H1 (cell line): ENCODE measurements around the gene FUT6. TPM values are rescaled to one million over a fixed set of nuclear protein-coding genes. Genes with fewer than 3 reads are reported as not detected.

Source experiments
- CTCF ChIA-PET: fragments of 300-600 bp; sonication (Branson Sonifier 250); formaldehyde crosslinking; loops from one replicate; lab custom pipeline; 2021; ENCODE audit not compliant: partially characterized antibody; lab: Charles Lee
- POLR2A ChIA-PET: fragments of 300-600 bp; sonication (Branson Sonifier 250); formaldehyde crosslinking; loops from one replicate; lab custom pipeline; 2021; ENCODE audit warnings: inconsistent platforms; ENCODE audit not compliant: partially characterized antibody; lab: Charles Lee
- DNase-seq, 2 experiments: peaks; one replicate each; pipeline versions ENCODE4 v3.0.0 to v3.0.0-alpha.2; 2010 to 2022; ENCODE audit warnings: low spot score in 2 of 2, low read depth in 1 of 2, mixed read lengths in 1 of 2
- FAIRE-seq: peaks from 2 replicates; lab custom pipeline; 2011; peaks lifted over from hg19 to GRCh38; lab: Jason Lieb, UNC
- H2AFZ ChIP-seq: 2 replicates; pipeline ENCODE4 v1.8.1; 2012; ENCODE audit warnings: low read length, inconsistent platforms
- H2AK5ac ChIP-seq: 2 replicates; pipeline ENCODE4 v1.6.1; 2013; ENCODE audit warnings: low read depth, low read length
- H2BK120ac ChIP-seq: replicated peaks from 2 replicates; pipeline ENCODE3; 2013; ENCODE audit warnings: low read depth, low read length, inconsistent platforms
- H2BK12ac ChIP-seq: 2 replicates; pipeline ENCODE4 v1.6.1; 2013; ENCODE audit warnings: low read depth, low read length
- H2BK15ac ChIP-seq: 2 replicates; pipeline ENCODE4 v1.6.1; 2013; ENCODE audit warnings: low read length
- H2BK20ac ChIP-seq: 2 replicates; pipeline ENCODE4 v1.6.1; 2013; ENCODE audit warnings: low read length
- H2BK5ac ChIP-seq: 2 replicates; pipeline ENCODE4 v1.6.1; 2013; ENCODE audit warnings: low read depth, low read length
- H3K14ac ChIP-seq: 2 replicates; pipeline ENCODE4 v1.6.1; 2013; ENCODE audit warnings: inconsistent platforms; ENCODE audit not compliant: insufficient read length
- H3K18ac ChIP-seq: 2 replicates; pipeline ENCODE4 v1.6.1; 2013; ENCODE audit warnings: low read length; ENCODE audit errors: extremely low read depth
- H3K23ac ChIP-seq: 2 replicates; pipeline ENCODE4 v1.6.1; 2013; ENCODE audit warnings: inconsistent platforms; ENCODE audit not compliant: insufficient read length
- H3K23me2 ChIP-seq: 2 replicates; pipeline ENCODE4 v1.6.1; 2013; ENCODE audit warnings: low read depth, low read length
- H3K27ac ChIP-seq: 2 replicates; pipeline ENCODE4 v1.6.1; 2011; ENCODE audit warnings: low read depth, low read length, inconsistent platforms
- H3K27me3 ChIP-seq, 4 experiments: replicated peaks in 1 of 4; 1 replicate in 1 of 4; 2 replicates in 3 of 4; pipeline versions ENCODE4 v1.6.1 to v1.8.1; 2011 to 2013; ENCODE audit warnings: low read length in 3 of 4, mild to moderate bottlenecking in 3 of 4, inconsistent platforms in 2 of 4, mixed read lengths in 2 of 4, moderate library complexity in 1 of 4; ENCODE audit not compliant: control insufficient read depth in 3 of 4, insufficient read depth in 3 of 4; ENCODE audit errors: extremely low read depth in 1 of 4
- H3K36me3 ChIP-seq, 4 experiments: 2 replicates each; pipeline versions ENCODE4 v1.6.1 to v1.8.1; 2011 to 2013; ENCODE audit warnings: mild to moderate bottlenecking in 4 of 4, low read length in 3 of 4, moderate library complexity in 2 of 4, control low read depth in 1 of 4, inconsistent platforms in 1 of 4; ENCODE audit not compliant: insufficient read depth in 4 of 4, control insufficient read depth in 2 of 4
- H3K4ac ChIP-seq: replicated peaks from 2 replicates; pipeline ENCODE3; 2013; ENCODE audit warnings: low read length, low read depth, mixed read lengths, inconsistent platforms; ENCODE audit not compliant: insufficient read length
- H3K4me1 ChIP-seq, 4 experiments: replicated peaks in 1 of 4; 1 replicate in 1 of 4; 2 replicates in 3 of 4; pipeline versions ENCODE4 v1.6.1 to v1.8.1; 2011 to 2013; ENCODE audit warnings: low read length in 3 of 4, inconsistent platforms in 2 of 4, mixed read lengths in 1 of 4; ENCODE audit not compliant: insufficient read depth in 4 of 4, control insufficient read depth in 3 of 4
- H3K4me2 ChIP-seq, 2 experiments: 2 replicates each; pipeline versions ENCODE4 v1.6.1 to v1.8.1; 2011 to 2013; ENCODE audit warnings: low read depth in 2 of 2, low read length in 2 of 2, control low read depth in 1 of 2, inconsistent platforms in 1 of 2, mild to moderate bottlenecking in 1 of 2; ENCODE audit not compliant: insufficient read depth in 1 of 2
- H3K4me3 ChIP-seq, 4 experiments: fragments of 200-600, 300-600 bp in 1 of 4; sonication (generic), shearing (Covaris generic), sonication (Bioruptor Twin) in 1 of 4; 2 replicates each; pipeline versions ENCODE4 v1.5.1 to v1.8.1; 2011 to 2016; ENCODE audit warnings: low read length in 4 of 4, low read depth in 3 of 4, control low read depth in 2 of 4, inconsistent platforms in 2 of 4, mild to moderate bottlenecking in 2 of 4, mixed read lengths in 1 of 4, moderate library complexity in 1 of 4; ENCODE audit not compliant: insufficient read depth in 2 of 4; ENCODE audit errors: extremely low read depth in 1 of 4
- H3K56ac ChIP-seq: replicated peaks from 2 replicates; pipeline ENCODE3; 2013; ENCODE audit warnings: low read depth, mild to moderate bottlenecking, mixed read lengths, low read length, inconsistent platforms; ENCODE audit not compliant: insufficient read length
- H3K79me1 ChIP-seq: 2 replicates; pipeline ENCODE4 v1.6.1; 2013; ENCODE audit warnings: low read depth, low read length, control low read depth
- H3K79me2 ChIP-seq, 2 experiments: 2 replicates each; pipeline versions ENCODE4 v1.6.1 to v1.8.1; 2012 to 2013; ENCODE audit warnings: low read length in 2 of 2, mild to moderate bottlenecking in 2 of 2, inconsistent platforms in 1 of 2; ENCODE audit not compliant: insufficient read depth in 2 of 2, control insufficient read depth in 1 of 2
- H3K9ac ChIP-seq, 4 experiments: replicated peaks in 1 of 4; 1 replicate in 1 of 4; 2 replicates in 3 of 4; pipeline versions ENCODE4 v1.6.1 to v1.8.1; 2011 to 2013; ENCODE audit warnings: low read depth in 3 of 4, low read length in 3 of 4, control low read depth in 2 of 4, mild to moderate bottlenecking in 2 of 4, moderate library complexity in 2 of 4, inconsistent platforms in 1 of 4; ENCODE audit errors: extremely low read depth in 1 of 4
- H3K9me3 ChIP-seq, 2 experiments: 2 replicates each; pipeline versions ENCODE4 v1.6.1 to v1.8.1; 2012 to 2013; ENCODE audit warnings: mild to moderate bottlenecking in 2 of 2, moderate library complexity in 2 of 2, control low read depth in 1 of 2, inconsistent platforms in 1 of 2, low read depth in 1 of 2, low read length in 1 of 2, mixed read lengths in 1 of 2; ENCODE audit not compliant: insufficient read depth in 2 of 2
- H4K20me1 ChIP-seq, 2 experiments: replicated peaks in 1 of 2; 2 replicates each; pipeline versions ENCODE3 to v1.8.1; 2011 to 2013; ENCODE audit warnings: inconsistent platforms in 2 of 2, low read length in 2 of 2, mild to moderate bottlenecking in 1 of 2; ENCODE audit not compliant: insufficient read depth in 2 of 2, control insufficient read depth in 1 of 2
- H4K5ac ChIP-seq: 2 replicates; pipeline ENCODE4 v1.6.1; 2013; ENCODE audit warnings: low read length, low read depth, mixed read lengths, inconsistent platforms; ENCODE audit not compliant: insufficient read length
- H4K8ac ChIP-seq: 2 replicates; pipeline ENCODE4 v1.8.0; 2013; ENCODE audit warnings: mild to moderate bottlenecking, moderate library complexity, low read length, inconsistent platforms; ENCODE audit not compliant: insufficient read depth; ENCODE audit errors: extremely low read depth
- H4K91ac ChIP-seq: replicated peaks from 2 replicates; pipeline ENCODE3; 2013; ENCODE audit warnings: low read length, mixed read lengths, inconsistent platforms; ENCODE audit not compliant: insufficient read length
- CHD1 ChIP-seq: IDR thresholded peaks from 2 replicates; pipeline ENCODE4 v1.6.1; 2012; ENCODE audit warnings: low read depth, low read length, improper control_type of control experiment
- CTCF ChIP-seq, 3 experiments: IDR thresholded peaks; 1 replicate in 2 of 3; 2 replicates in 1 of 3; pipeline versions ENCODE4 v1.5.1 to v1.6.1; 2011; ENCODE audit warnings: low read length in 3 of 3, mild to moderate bottlenecking in 3 of 3, inconsistent platforms in 2 of 3, low read depth in 1 of 3, moderate library complexity in 1 of 3; ENCODE audit not compliant: insufficient read depth in 1 of 3; ENCODE audit errors: control extremely low read depth in 1 of 3
- JUND ChIP-seq: IDR thresholded peaks from 2 replicates; pipeline ENCODE4 v1.6.1; 2011; ENCODE audit warnings: mild to moderate bottlenecking, improper control_type of control experiment, low read length
- KDM1A ChIP-seq: fragments of 200-600, 300-600 bp; sonication (generic); IDR thresholded peaks from 2 replicates; pipeline ENCODE4 v1.7.1; 2016; ENCODE audit warnings: mild to moderate bottlenecking, low read length, borderline replicate concordance
- RAD21 ChIP-seq, 2 experiments: IDR thresholded peaks in 1 of 2; conservative IDR thresholded peaks in 1 of 2; 2 replicates each; pipeline ENCODE4 v1.6.1; 2011; ENCODE audit warnings: low read depth in 2 of 2, low read length in 2 of 2, improper control_type of control experiment in 1 of 2, inconsistent platforms in 1 of 2, mild to moderate bottlenecking in 1 of 2, moderate library complexity in 1 of 2
- RXRA ChIP-seq: IDR thresholded peaks from 2 replicates; pipeline ENCODE4 v1.6.1; 2011; ENCODE audit warnings: low read depth, mild to moderate bottlenecking, low read length, moderate library complexity; ENCODE audit not compliant: insufficient read depth
- SIN3A ChIP-seq, 2 experiments: IDR thresholded peaks in 1 of 2; conservative IDR thresholded peaks in 1 of 2; 2 replicates each; pipeline ENCODE4 v1.6.1; 2011 to 2012; ENCODE audit warnings: low read length in 2 of 2, improper control_type of control experiment in 1 of 2, low read depth in 1 of 2, mild to moderate bottlenecking in 1 of 2
- TAF7 ChIP-seq: optimal IDR thresholded peaks from 2 replicates; pipeline ENCODE3; 2011; ENCODE audit warnings: low read depth, mild to moderate bottlenecking, inconsistent platforms, low read length, moderate library complexity, borderline replicate concordance
- WGBS, 2 experiments: shearing (Covaris generic) in 1 of 2; methylation state at CpG; one replicate each; pipeline versions ENCODE4 v1.1.6 to v1.1.7; 2013 to 2015; ENCODE audit warnings: low lambda C conversion rate in 2 of 2, mixed read lengths in 2 of 2, inconsistent platforms in 1 of 2, low coverage in 1 of 2, missing lambda C conversion rate in 1 of 2; ENCODE audit not compliant: insufficient replicate concordance in 2 of 2, insufficient coverage in 1 of 2, insufficient read length in 1 of 2; ENCODE audit errors: extremely low coverage in 1 of 2, missing lambda C conversion rate in 1 of 2; 5-methylcytosine and 5-hydroxymethylcytosine counted together
- polyA plus RNA-seq, 7 experiments: library from polyadenylated mRNA; depleted of rRNA in 3 of 7; stranded (reverse) in 5 of 7; unstranded in 2 of 7; fragments of >200 nt in 5 of 7; fragments of 200-250 nt in 2 of 7; gene quantifications; 1 replicate in 5 of 7; 2 replicates in 1 of 7; 4 replicates in 1 of 7; pipeline versions ENCODE4 v1.2.1 to v1.2.3, GENCODE V29; 2011 to 2013; ENCODE audit warnings: missing spikeins in 2 of 7, mixed read lengths in 2 of 7
- total RNA-seq: library from RNA; stranded (reverse); fragmentation: NEBNext Ultra II Directional; extraction: Animal tissue kit (Norgen Biotek cat#: 25700); gene quantifications from 2 replicates; pipeline ENCODE4 v1.2.1, GENCODE V29; 2021

The FUT6 gene
- total and polyA plus RNA-seq, 2 of the 8 experiments (the other 6 are each of a cell fraction or from before 2014, with no cell fraction given) = not detected

GRCh38 chr19:5823579-5824281, 15.8 kb downstream of the FUT6 start:
- no peak overlapping the region for H3K56ac ChIP-seq
- no peak overlapping the region for H4K91ac ChIP-seq
- no peak overlapping the region for H3K14ac ChIP-seq
- H2BK15ac ChIP-seq = peak overlapping the region; percentile 46; the same call in 1 of the 2 replicates
- H3K23me2 ChIP-seq = peaks cover 8% of the 10 kb centered on the region; the same call in 1 of the 2 replicates
- H3K18ac ChIP-seq = no peak overlapping the region
- H3K4me2 ChIP-seq = no peak overlapping the region
- no peak overlapping the region for H2AFZ ChIP-seq
- no peak overlapping the region for H3K4me3 ChIP-seq
- peaks cover 0 to 8% (median 5%) of the 10 kb centered on the region in 4 experiments; a peak in 6 of 7 replicates for H3K4me1 ChIP-seq
- no peak overlapping the region for H3K27ac ChIP-seq
- H3K36me3 ChIP-seq = no peaks in the 10 kb centered on the region
- H2BK5ac ChIP-seq = no peak overlapping the region
- WGBS, 2 experiments = 82% methylated on average over 26 of the region's 30 CpGs; no CpG with 5 or more reads in 1 of the 2 experiments
- FAIRE-seq (no peak), DNase-seq (peak in 1 of 2 experiments; percentile 78)
- H4K20me1 ChIP-seq = peaks cover 0 to 4% of the 10 kb centered on the region in 2 experiments
- no peak overlapping the region for H3K4ac ChIP-seq
- H3K79me1 ChIP-seq = no peaks in the 10 kb centered on the region
- H4K8ac ChIP-seq = no peak overlapping the region
- H3K9me3 ChIP-seq = no peaks in the 10 kb centered on the region
- no peaks in the 10 kb centered on the region; a peak in 1 of 7 replicates for H3K27me3 ChIP-seq
- H2BK20ac ChIP-seq = no peak overlapping the region
- H4K5ac ChIP-seq = no peak overlapping the region
- H3K23ac ChIP-seq = no peak overlapping the region
- no peak overlapping the region for H2BK120ac ChIP-seq
- ChIA-PET POLR2A (interaction anchor here (0.6 to 2.1 kb wide), 7 partner anchors 15 to 133 kb away, joined by 3 to 8 read pairs (median 4); partner anchors contain the start of genes FUT3, NRTN and RPL36), CTCF (interaction anchor here (0.7 to 3.7 kb wide), 7 partner anchors 16 to 198 kb away, joined by 3 to 32 read pairs (median 7); partner anchors contain the start of gene NRTN)
- H2BK12ac ChIP-seq = no peak overlapping the region
- H2AK5ac ChIP-seq = no peak overlapping the region
- H3K9ac ChIP-seq = no peak overlapping the region
- no peaks in the 10 kb centered on the region for H3K79me2 ChIP-seq
- TF ChIP-seq JUND = no peak
- peak; percentile 83 for TF ChIP-seq KDM1A
- TF ChIP-seq CHD1 = no peak
- no peak for TF ChIP-seq RXRA
- TF ChIP-seq RAD21 (IDR thresholded peaks at IDR 0.05 in 1 of 2, conservative IDR thresholded peaks at IDR 0.05 in 1 of 2; ENCODE audit: low read depth in 2 of 2, low read length in 2 of 2) = peak; percentile 23 to 45; a peak in 2 of 4 replicates
- TF ChIP-seq TAF7 = no peak
- peak; percentile 48 to 52 (median 50) for TF ChIP-seq CTCF (IDR thresholded peaks at IDR 0.05; ENCODE audit: control extremely low read depth in 1 of 3, insufficient read depth in 1 of 3, low read depth in 1 of 3, low read length in 3 of 3)
- no peak for TF ChIP-seq SIN3A (conservative IDR thresholded peaks at IDR 0.05 in 1 of 2, IDR thresholded peaks at IDR 0.05 in 1 of 2; ENCODE audit: low read depth in 1 of 2, low read length in 2 of 2)
